Gastroesophageal sphincter (tissue), 4 donors: ENCODE measurements around the gene SHANK1. TPM values are rescaled to one million over a fixed set of nuclear protein-coding genes. Genes with fewer than 3 reads are reported as not detected.
"Not testable (repeated sequence)": the region's sequence is repeated elsewhere in the genome, so short reads cannot be mapped to it uniquely, and the experiment has no call there.

Experiments
- ATAC-seq: fragments of 150-250 bp; one replicate; pipeline ENCODE4 v1.9.1; 2016; ENCODE audit warnings: mild to moderate bottlenecking, moderate library complexity
- H3K27ac ChIP-seq, 4 donors: fragments of 200-600 bp; sonication (generic) in 3 of 4; 1 replicate in 3 of 4; 2 replicates in 1 of 4; pipeline ENCODE4 v1.5.1; 2016 to 2019
- H3K27me3 ChIP-seq: fragments of 200-600 bp; sonication (generic); one replicate; pipeline ENCODE4 v1.5.1; 2019
- H3K36me3 ChIP-seq, 2 donors: fragments of 200-600 bp; sonication (generic); one replicate each; pipeline ENCODE4 v1.5.1; 2019; ENCODE audit warnings: control low read depth in 1 of 2
- H3K4me1 ChIP-seq, 3 donors: fragments of 200-600 bp; sonication (generic); 1 replicate in 2 of 3; 2 replicates in 1 of 3; pipeline ENCODE4 v1.5.1; 2016 to 2019; ENCODE audit warnings: control low read depth in 2 of 3
- H3K4me3 ChIP-seq, 2 donors: fragments of 200-600 bp; sonication (generic); one replicate each; pipeline ENCODE4 v1.5.1; 2019; ENCODE audit warnings: mild to moderate bottlenecking in 1 of 2, moderate library complexity in 1 of 2
- H3K9me3 ChIP-seq, 3 donors: fragments of 200-600 bp; sonication (generic); one replicate each; pipeline ENCODE4 v1.5.1; 2017 to 2019; ENCODE audit warnings: control low read depth in 2 of 3
- EP300 ChIP-seq: sonication (generic); formaldehyde crosslinking; IDR thresholded peaks from one replicate; pipeline ENCODE4 v1.6.1; 2017; ENCODE audit warnings: antibody characterized with exemption, mild to moderate bottlenecking
- POLR2A ChIP-seq, 2 donors: fragments of 450-650 bp; IDR thresholded peaks; one replicate each; pipeline ENCODE4 v1.6.1; 2017; ENCODE audit warnings: antibody characterized with exemption in 2 of 2, mild to moderate bottlenecking in 2 of 2, moderate library complexity in 1 of 2
- POLR2AphosphoS5 ChIP-seq: sonication (generic); formaldehyde crosslinking; IDR thresholded peaks from one replicate; pipeline ENCODE4 v1.6.1; 2017; ENCODE audit warnings: antibody characterized with exemption
- WGBS, 2 donors: methylation state at CpG; one replicate each; pipeline ENCODE4 v1.1.5; 2018; ENCODE audit warnings: low coverage in 1 of 2; 5-methylcytosine and 5-hydroxymethylcytosine counted together
- total RNA-seq, 4 donors: library from RNA; depleted of rRNA; stranded (reverse); fragments of >200 nt; gene quantifications; one replicate each; pipeline ENCODE4 v1.1.0, GENCODE V29; 2016
- TF ChIP-seq, protein P1 (sequence below), 4 experiments: fragments of 200-600 bp in 2 of 4; fragments of 450-650 bp in 2 of 4; sonication (generic) in 1 of 4; IDR thresholded peaks; one replicate each; pipeline ENCODE4 v1.5.1; 2017 to 2019; ENCODE audit warnings: antibody characterized with exemption in 4 of 4, mild to moderate bottlenecking in 2 of 4, moderate library complexity in 2 of 4

Gene SHANK1
- total RNA-seq, 4 donors from 2014 or later: 0.15 to 0.40 (median 0.31) TPM; not detected in 1

DNA sequence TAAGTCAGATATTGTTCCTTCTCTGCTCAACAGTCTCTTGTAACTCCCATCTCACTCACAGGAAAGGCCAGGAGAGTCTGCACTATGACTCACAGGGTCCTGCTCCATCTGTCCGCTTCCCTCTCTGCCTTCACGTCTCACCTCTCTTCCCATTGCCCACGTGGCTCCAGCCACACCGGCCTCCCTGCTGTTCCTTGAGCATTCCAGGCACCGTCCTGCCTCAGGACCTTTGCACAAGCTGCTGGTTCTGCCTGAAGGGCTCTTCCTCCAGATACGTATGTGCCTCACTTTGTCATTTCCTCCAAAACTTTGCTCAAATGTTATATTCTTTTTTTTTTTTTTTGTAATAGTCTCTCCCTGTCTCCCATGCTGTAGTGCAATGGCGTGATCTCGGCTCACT lies 36.6 kb upstream of the SHANK1 start:
- H3K4me3 ChIP-seq, H3K27ac ChIP-seq, H3K4me1 ChIP-seq, ATAC-seq, H3K36me3 ChIP-seq, H3K9me3 ChIP-seq: not testable (repeated sequence)
- peaks cover 63% of the 10 kb centered on the region for H3K27me3 ChIP-seq
- WGBS, 2 donors: 51 to 65% methylated on average over 5 to 8 of the region's 8 CpGs

DNA sequence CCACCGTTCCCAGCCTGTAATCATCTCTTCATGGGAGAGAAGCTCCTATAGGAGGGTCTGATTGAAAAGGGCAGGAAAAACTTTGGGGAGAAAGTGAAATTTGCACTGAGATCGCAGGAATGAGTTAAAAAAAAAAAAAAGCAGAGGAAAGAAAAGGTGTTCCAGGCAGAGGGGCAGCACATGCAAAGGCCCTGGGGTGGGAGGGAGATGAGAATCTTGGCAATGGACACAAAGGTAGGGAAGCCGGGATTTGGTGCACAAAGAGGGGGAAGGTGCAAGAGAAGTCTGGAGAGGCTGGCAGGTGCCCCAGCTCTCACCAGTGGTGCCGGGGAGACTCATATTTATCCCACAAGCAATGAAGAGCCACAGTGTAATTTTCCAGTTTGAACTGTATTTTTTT lies 34.3 kb upstream of the SHANK1 start:
- no peak for ATAC-seq
- Histone ChIP-seq H3K4me1 (no peaks in the 10 kb centered on the region), H3K27ac (no peak overlapping the region), H3K9me3 (no peaks in the 10 kb centered on the region), H3K4me3 (no peak overlapping the region), H3K27me3 (peaks cover 85% of the 10 kb centered on the region), H3K36me3 (no peaks in the 10 kb centered on the region)
- no peak for TF ChIP-seq POLR2AphosphoS5
- TF ChIP-seq POLR2A (IDR thresholded peaks at IDR 0.05): no peak
- TF ChIP-seq, protein P1, sequence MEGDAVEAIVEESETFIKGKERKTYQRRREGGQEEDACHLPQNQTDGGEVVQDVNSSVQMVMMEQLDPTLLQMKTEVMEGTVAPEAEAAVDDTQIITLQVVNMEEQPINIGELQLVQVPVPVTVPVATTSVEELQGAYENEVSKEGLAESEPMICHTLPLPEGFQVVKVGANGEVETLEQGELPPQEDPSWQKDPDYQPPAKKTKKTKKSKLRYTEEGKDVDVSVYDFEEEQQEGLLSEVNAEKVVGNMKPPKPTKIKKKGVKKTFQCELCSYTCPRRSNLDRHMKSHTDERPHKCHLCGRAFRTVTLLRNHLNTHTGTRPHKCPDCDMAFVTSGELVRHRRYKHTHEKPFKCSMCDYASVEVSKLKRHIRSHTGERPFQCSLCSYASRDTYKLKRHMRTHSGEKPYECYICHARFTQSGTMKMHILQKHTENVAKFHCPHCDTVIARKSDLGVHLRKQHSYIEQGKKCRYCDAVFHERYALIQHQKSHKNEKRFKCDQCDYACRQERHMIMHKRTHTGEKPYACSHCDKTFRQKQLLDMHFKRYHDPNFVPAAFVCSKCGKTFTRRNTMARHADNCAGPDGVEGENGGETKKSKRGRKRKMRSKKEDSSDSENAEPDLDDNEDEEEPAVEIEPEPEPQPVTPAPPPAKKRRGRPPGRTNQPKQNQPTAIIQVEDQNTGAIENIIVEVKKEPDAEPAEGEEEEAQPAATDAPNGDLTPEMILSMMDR (IDR thresholded peaks at IDR 0.05): no peak
- TF ChIP-seq EP300: no peak
- WGBS, 2 donors: 82 to 100% methylated on average over 1 to 3 of the region's 4 CpGs

DNA sequence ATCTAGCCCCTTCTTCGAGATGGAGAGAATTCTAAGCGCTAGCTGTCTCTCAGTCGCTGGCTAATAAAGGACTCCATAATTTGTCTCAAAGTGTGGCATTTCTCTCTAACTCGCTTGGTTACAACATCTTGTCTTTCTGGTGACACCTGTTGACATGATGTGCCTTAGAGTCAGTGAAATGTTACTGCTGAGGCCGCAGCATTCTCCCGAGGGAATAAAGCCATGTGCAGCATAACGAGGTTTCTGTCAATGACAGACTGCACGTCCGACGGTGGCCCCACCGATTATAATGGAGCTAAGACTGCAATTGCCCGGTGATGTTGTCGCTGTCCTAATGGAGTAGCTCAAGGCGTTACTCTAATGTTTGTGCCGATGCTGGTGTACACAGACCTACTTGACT lies 30.4 kb upstream of the SHANK1 start:
- ATAC-seq: no peak
- TF ChIP-seq, protein P1 (IDR thresholded peaks at IDR 0.05): no peak
- TF ChIP-seq POLR2A (IDR thresholded peaks at IDR 0.05) (no peak), EP300 (no peak), POLR2AphosphoS5 (no peak)
- H3K27me3 ChIP-seq: peaks cover 77% of the 10 kb centered on the region
- H3K27ac ChIP-seq: no peak overlapping the region
- H3K9me3 ChIP-seq: no peaks in the 10 kb centered on the region
- H3K4me1 ChIP-seq: no peaks in the 10 kb centered on the region
- WGBS, 2 donors: 10 to 64% methylated on average over 5 to 15 of the region's 15 CpGs
- H3K4me3 ChIP-seq: no peak overlapping the region
- H3K36me3 ChIP-seq: no peaks in the 10 kb centered on the region

DNA sequence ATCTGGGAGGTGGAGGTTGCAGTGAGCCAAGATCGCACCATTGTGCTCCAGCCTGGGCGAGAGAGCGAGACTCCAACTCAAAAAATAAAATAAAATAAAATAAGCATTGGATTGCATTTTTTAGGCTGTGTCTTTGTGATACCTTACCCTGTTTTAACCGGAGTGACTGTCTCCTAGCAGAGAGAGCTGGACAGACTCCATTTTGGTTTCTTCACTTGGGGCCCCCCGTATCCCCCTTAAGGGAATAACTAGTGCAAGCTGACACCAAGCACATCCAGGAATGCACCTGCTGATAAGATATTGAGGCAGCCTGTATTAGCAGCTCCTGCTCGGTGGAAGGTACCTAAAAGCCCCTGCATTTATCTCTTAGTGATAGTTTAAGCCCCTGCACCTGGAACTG lies 29.9 kb upstream of the SHANK1 start:
- no peak for ATAC-seq
- Histone ChIP-seq H3K27ac (no peak overlapping the region), H3K36me3 (no peaks in the 10 kb centered on the region), H3K9me3 (no peaks in the 10 kb centered on the region), H3K27me3 (peaks cover 72% of the 10 kb centered on the region), H3K4me3 (no peak overlapping the region), H3K4me1 (no peaks in the 10 kb centered on the region)
- no peak for TF ChIP-seq POLR2AphosphoS5
- no peak for TF ChIP-seq POLR2A (IDR thresholded peaks at IDR 0.05)
- TF ChIP-seq, protein P1 (IDR thresholded peaks at IDR 0.05): no peak
- 46% methylated on average over 5 to 6 of the region's 6 CpGs for WGBS, 2 donors

DNA sequence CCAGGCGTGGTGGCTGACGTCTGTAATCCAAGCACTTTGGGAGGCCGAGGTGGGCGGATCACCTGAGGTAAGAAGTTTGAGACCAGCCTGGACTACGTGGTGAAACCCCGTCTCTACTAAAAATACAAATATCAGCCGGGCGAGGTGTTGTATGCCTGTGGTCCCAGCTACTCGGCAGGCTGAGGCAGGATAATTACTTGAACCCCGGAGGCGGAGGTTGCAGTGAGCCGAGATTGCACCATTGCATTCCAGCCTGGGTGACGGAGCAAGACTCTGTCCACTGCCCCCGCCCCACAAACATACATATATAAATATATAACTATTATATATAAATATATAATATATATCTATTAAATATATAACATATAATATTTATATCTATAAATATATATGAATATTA lies 27.5 kb upstream of the SHANK1 start:
- H3K4me1 ChIP-seq, H3K27ac ChIP-seq, H3K4me3 ChIP-seq, H3K9me3 ChIP-seq, ATAC-seq, H3K36me3 ChIP-seq: not testable (repeated sequence)
- peaks cover 77% of the 10 kb centered on the region for H3K27me3 ChIP-seq
- 87 to 89% methylated on average over 10 to 13 of the region's 14 CpGs for WGBS, 2 donors

DNA sequence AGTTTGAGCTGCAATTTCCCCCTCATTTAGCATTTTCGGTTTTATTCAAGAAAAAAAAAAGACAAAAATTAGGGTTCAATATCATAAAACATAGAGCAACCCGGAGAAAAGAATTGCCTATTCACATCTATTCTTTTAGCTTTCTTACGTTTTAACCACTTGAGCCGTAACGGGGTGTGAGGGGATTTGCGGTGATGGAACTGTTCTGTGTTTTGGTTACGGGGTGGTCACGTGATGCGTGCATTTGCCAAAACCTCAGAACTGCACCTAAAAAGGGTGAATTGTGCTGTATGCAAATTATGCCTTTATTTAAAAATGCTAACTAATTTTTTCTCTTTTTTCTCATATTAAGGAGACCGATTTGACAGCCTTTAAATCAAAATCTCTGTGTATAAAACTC lies 25.6 kb upstream of the SHANK1 start:
- 60 to 63% methylated on average over 10 of the region's 10 CpGs for WGBS, 2 donors
- ATAC-seq: no peak
- Histone ChIP-seq H3K27me3 (peaks cover 78% of the 10 kb centered on the region), H3K27ac (no peak overlapping the region), H3K4me1 (no peaks in the 10 kb centered on the region), H3K36me3 (no peaks in the 10 kb centered on the region), H3K4me3 (no peak overlapping the region), H3K9me3 (no peaks in the 10 kb centered on the region)
- TF ChIP-seq POLR2A (IDR thresholded peaks at IDR 0.05) (no peak), EP300 (no peak), POLR2AphosphoS5 (no peak)

DNA sequence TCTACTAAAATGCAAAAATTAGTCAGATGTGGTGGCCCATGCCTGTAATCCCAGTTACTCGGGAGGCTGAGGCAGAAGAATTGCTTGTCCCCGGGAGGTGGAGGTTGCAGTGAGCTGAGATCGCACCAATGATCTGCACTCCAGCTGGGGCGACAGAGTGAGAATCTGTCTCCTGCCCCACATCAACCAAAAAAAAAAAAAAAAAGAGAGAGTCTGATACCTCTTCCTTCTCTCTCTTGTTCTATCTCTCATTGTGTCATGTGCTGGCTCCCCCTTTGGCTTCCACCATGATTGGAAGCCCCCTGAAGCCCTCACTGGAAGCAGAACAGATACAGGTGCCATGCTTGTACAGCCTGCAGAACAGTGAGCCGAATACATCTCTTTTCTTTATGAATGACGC lies 23.9 kb upstream of the SHANK1 start:
- WGBS, 2 donors: 71 to 93% methylated on average over 3 to 4 of the region's 6 CpGs
- peaks cover 79% of the 10 kb centered on the region for H3K27me3 ChIP-seq
- no peak overlapping the region for H3K4me3 ChIP-seq
- no peaks in the 10 kb centered on the region for H3K9me3 ChIP-seq
- H3K36me3 ChIP-seq: no peaks in the 10 kb centered on the region
- no peak for TF ChIP-seq POLR2AphosphoS5
- TF ChIP-seq POLR2A (IDR thresholded peaks at IDR 0.05): no peak
- no peak for TF ChIP-seq EP300
- TF ChIP-seq, protein P1 (IDR thresholded peaks at IDR 0.05): no peak
- no peak overlapping the region for H3K27ac ChIP-seq
- no peaks in the 10 kb centered on the region for H3K4me1 ChIP-seq
- ATAC-seq: no peak
